ENCODE measurements around the gene SEMA3A.
A peak's percentile ranks its signal among the peaks of the same experiment; 100 is the strongest.
"Not testable (repeated sequence)": the region's sequence is repeated elsewhere in the genome, so short reads cannot be mapped to it uniquely, and the experiment has no call there.

Gene SEMA3A

DNA sequence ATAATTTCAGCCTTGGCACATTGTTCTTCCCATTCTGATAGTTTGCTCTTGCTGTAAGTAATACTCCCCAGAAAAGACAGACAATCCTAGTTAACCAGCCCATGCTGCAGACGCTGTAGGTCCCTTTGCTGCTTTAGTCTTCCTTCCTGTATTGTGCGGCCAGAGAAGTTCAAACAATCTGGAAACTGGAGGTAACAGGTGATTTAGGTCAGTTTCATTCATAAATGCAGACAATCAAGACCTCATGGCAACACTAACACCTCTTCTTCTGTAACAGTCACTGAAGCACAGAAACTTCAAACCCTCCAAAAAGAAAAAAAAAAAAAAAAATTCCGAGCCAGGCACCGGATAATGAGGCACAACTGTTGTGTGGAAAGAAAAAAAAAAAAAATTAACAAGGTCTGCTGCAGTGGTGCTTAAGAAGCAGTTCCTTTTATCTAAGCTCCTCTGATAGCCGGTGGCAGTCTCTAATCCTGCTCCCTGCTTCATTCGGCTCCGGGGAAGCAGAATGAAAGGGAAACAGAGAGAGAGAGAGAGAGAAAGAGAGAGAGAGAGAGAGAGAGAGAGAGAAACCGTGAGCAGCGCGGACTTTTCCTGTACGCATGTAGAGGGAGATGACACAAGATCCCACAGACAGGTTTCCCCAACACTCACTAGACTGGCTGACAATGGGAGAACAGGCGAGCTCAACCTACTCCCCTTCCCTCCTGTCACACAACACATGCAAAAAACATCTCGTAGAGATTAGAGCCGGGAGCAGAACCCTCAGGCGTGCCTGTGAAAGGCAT is at the start of gene SEMA3A:
Gene SEMA3A, minus strand, starts transcription at position 306 of the 788 bp plus-strand sequence. Its CDS starts 203 bp downstream, at position 103.
- DNase-seq: peak; percentile 9

DNA sequence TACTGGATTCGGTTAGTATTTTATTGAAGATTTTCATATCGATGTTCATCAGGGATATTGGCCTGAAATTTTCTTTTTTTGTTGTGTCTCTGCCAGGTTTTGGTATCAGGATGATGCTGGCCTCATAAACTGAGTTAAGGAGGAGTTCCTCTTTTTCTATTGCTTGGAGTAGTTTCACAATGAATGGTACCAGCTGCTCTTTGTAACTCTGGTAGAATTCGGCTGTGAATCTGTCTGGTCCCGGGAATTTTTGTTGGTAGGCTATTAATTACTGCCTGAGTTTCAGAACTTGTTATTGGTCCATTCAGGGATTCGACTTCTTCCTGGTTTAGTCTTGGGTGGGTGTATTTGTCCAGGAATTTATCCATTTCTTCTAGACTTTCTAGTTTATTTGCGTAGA is 48.4 kb upstream of the SEMA3A start:
- DNase-seq: not testable (repeated sequence)

DNA sequence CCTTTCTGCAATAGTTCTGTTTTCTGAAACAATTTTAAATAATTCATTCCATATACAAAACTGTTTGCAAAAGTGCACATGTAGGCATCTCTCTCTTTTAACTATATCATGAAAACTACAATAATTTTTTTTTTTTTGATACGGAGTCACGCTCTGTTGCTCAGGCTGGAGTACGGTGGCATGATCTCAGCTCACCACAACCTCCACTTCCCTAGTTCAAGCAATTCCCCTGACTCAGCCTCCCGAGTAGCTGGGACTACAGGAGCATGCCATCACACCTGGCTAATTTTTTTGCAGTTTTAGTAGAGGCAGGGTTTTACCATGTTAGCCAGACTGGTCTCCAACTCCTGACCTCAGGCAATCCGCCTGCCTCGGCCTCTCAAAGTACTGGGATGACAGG is 44.0 kb upstream of the SEMA3A start:
- DNase-seq: no peak

DNA sequence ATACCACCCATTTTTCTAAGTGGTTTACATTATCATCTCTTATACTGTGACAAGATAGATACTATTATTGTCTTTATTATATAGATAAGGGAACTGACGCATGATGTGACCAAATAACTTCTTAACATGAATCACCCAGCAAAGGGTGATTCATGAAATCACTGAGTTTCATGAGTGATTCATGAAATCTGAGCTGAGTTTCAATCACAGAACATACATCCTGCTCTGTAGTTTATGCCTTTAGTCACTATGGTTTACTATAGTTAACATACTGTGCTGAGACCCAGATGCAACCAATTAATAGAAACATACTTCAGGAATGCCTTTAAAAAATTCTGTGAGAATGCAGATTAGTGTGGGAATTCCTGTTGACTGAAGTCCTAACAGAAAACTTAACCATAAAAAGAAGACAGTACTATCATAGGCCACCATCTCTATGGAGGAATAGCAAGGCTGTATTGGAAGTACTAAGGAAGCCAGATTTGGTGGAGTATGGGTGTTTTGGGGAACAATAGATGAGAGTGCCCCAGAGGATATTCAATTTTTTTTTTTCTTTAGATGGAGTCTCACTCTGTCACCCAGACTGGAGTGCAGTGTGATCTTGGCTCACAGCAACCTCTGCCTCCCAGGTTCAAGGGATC is 43.1 kb upstream of the SEMA3A start:
- no peak for DNase-seq

DNA sequence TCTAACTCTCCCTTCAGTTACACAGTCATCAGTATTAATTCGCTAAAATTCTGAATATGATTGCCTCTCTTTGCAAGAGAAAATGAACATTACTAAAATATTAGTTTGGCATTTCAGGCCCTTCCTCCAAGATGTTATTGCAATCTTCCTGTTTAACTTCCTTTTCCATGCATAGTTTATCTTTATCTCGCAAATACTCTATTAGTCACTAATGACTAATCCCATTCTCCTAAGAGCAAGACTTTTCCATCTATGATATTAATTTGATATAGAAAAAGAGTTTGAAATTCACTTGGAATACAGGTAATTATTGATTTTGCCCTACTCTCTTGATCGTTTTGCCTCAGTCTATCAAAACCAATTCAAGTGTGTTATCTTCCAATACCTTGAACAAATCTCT is 41.8 kb upstream of the SEMA3A start:
- no peak for DNase-seq

DNA sequence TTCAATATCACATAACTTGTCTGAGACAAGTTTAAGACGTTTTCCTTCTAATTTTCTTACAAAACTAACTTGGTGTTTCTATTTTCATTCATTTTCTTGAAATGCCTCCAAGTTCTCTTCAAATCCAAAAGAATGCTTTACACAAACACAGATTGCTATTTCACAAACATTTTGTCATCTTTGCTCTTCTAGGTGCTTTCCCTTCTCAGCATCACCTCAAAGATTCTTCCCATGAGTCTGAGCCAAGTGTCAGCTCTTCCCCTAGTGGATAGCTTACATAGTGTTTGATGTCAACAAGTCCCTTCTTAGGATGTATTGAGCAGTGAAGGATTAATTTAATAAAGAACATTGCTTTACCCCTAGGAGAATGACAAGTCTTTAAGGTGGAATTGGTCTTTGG is 38.1 kb upstream of the SEMA3A start:
- no peak for DNase-seq

DNA sequence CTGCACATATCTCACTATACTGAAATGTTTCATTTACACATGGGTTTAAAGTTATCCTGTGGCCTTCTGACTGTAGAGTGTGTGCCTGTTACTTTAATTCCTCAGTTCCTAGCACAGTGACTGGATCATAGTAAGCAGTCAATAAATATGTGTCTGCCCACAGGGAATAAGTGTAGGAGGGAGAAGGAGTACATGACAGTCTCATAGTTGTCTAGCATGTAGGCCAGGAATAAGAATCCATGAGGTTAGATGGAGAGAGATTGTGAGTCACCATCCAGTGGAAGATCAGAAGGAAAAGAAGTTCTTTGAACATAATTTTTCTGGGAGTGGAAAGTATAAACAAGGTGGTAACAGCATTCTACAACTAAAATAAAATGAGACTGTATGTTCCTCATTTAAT is 36.6 kb upstream of the SEMA3A start:
- no peak for DNase-seq

DNA sequence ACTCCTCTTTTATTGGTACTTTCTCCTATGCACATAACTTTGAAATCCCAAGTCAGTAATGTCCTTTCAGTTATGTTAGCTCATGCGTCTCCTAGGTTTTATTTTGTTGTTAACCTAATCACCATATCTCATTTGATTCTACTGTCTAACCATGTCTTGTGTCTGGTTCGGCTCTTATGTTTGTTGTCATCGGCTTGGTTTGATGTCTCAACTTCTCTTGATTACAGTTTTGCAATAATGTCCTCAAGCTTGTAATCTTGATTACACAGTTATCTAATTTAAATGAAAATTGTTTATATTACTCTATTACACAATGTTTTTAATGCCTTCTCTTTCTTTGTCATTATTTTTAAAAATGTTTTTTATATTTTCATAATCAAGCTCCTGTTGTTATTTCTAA is 35.9 kb upstream of the SEMA3A start:
- no peak for DNase-seq

DNA sequence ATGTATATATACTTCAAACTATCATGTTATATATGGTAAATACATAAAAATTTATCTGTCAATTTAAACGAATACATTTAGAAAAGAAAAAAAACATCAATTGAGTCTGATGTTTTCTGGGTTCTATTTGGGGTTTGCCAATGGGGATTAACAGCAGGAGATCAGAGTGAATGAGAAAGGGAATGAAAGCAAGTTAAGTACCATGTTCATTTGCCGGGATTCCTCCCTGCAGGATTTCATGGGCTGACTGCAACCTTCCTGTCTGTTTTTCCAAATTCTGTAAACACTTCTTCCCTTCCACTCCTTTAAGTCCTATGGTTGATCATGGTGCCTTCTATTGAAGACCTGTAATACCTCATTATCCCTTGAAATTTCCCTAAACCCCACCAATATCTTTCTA is 33.9 kb upstream of the SEMA3A start:
- no peak for DNase-seq

DNA sequence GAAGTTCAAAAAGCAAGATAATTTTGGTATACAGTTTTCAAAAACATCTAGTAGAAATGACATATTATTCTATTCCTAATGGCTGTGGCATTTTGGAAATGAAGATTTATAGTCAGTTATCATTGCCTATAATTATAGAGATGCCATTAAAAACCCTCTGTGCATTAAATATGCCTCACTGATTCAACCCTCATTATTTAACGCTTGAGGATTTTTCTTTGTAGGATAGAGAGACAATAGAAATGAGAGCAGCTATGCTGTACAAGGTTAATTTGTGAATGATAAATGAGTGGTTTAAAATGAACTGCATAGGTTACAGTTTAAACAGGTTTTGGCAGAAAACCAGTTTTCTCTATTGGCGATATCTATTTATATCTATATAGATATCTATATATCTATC is 32.2 kb upstream of the SEMA3A start:
- DNase-seq: no peak

DNA sequence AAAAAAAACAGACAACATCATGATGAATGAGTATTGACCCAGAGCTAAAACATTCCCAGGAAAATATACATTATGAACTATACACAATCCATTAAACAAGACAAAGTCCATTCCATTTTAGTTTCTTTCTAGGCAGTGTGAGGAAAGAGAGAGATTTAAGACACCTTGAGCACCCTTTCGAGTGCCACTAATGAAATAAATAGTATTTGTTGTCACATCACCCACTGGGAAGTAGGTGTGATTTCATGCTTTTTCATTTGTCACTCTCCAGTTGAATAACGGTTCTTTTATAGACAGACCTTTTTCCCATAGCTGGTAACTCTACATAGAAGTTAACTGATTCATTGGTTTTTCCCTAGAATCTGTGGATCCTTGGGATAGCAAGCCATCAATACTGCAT is 29.9 kb upstream of the SEMA3A start:
- DNase-seq: no peak

DNA sequence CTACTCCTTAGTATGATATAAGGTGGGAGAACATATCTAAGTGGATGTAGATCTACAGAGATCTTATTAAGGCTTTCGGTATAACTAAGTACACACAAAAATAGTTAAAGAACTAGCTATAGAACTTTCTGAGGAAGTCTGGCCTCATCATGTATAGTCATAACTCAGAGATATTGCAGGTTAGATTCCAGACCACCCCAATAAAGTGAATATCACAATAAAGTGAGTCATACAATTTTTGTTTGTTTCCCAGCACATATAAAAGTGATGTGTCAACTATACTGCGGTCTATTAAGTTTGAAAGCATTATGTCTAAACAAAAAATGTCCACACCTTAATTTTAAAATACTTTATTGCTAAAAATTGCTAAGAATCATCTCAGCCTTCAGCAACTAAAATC is 24.7 kb upstream of the SEMA3A start:
- DNase-seq: no peak

DNA sequence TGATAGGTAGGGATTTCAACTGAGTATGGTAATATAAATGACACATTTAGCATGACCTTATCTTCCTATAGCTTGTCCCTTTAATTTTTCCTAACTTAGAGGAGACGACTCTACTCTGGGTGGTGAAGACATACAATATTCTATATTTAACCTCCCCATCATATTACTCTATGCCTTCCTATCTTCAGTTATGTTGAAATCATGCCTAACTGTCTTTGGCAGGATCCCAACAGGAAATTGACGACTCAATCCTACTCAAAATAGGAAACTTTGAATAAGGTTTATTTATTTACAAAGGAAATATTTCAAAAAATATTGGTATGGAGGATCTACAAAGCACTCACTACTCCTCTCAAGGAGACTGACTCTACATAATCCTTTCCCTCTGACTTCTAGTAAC is 24.1 kb upstream of the SEMA3A start:
- DNase-seq: no peak

DNA sequence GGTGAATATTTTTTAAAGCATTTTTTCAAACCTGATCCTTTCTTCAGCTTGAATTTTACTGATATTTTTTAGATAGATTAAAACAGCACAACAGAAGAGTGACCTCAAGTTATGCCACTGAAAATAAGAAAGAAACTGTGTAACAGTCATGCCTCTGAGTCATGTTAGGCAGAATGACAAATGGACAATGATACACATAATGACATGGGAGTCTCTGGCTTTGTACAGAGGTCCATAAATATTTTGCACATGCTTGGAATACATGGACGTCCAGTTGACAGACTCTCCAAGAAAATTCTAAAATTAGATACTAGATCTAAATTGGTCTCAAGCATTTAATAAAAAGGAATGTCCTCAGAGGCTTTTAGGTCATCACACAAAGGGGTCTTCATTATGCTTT is 21.9 kb upstream of the SEMA3A start:
- no peak for DNase-seq

DNA sequence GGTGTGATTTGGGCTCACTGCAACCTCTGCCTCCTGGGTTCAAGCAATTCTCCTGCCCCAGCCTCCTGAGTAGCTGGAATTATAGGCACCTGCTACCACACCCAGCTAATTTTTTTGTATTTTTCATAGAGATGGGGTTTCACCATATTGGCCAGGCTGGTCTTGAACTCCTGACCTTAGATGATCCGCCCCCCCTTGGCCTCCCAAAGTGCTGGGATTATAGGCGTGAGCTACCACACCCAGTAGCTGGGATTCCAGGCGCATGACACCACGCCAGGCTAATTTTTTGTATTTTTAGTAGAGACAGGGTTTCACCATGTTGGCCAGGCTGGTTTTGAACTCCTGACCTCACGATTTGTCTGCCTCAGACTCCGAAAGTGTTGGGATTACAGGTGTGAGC is 20.2 kb upstream of the SEMA3A start:
- DNase-seq: not testable (repeated sequence)

DNA sequence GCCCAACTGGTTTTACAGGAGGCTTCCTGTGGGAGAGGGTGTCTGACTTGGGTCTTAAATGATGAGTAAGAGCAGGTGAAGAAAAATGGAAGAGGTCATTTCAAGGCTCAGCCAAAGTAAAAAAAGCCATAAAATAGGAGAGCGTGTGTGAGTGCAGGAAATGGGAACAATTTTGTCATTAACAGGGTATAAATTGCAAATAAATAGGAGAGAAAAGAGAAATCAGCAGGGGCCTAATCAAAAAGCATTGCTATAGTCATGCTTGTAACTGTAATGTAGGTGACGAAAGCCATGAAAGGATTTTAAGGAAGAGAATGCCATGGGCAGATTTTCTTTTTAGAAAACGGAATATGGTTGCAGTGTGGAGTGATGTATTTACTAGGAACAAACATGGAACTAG is 15.7 kb upstream of the SEMA3A start:
- DNase-seq: no peak

DNA sequence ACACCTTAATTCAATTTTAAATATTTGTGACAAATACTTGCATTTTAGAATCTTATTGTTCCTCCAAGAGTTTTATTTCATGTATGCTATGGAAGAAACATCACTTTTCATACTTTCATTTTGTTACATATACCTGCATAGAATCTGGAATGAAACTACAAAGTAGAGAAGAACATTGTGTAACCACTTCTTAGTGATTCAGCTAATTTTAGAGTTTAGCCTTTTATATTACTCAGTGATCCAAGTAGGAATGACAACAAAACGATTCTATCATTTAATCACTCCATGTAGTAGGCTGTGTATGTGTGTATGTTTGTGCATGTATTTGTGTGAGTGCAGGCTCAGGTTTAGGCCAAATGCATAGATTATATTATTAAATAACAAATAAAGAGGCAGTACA is 14.4 kb upstream of the SEMA3A start:
- DNase-seq: no peak

DNA sequence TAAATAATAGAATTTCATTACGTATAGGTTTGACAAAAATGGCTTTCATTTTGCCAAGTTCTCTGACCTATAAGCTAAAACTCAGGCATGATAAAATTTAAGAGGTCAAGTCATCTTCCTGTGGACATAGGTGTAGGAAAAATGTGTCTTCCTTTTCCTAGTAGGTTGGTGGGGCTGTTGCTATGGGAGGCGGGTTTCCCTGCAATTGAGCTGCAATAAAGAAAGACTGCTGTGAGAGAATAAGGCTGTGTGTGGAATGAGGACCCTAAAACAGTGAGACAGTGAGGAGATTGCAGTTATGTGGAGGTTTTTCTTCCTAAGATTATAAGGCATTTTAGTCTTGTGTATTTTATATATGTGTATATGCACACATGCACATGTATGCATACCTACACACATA is 13.0 kb upstream of the SEMA3A start:
- DNase-seq: no peak

DNA sequence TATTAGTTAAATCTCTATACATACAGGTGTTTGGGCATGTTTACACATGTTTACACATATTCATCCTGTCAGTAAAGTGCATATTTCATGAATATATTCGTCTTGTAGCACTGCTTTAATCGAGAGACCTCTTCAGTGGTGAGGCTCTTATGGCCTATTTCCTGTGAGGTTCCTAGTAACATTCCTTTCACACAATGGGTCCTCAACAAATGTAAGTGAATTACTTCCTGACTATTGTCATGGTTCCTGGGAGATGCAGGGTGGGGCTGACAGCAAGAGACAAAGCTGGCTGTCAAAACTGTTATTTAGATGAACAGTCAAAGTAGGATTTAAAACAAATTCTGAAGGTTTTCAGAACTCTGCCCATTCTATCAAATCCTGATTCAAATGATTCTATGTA is 12.4 kb upstream of the SEMA3A start:
- DNase-seq: no peak

DNA sequence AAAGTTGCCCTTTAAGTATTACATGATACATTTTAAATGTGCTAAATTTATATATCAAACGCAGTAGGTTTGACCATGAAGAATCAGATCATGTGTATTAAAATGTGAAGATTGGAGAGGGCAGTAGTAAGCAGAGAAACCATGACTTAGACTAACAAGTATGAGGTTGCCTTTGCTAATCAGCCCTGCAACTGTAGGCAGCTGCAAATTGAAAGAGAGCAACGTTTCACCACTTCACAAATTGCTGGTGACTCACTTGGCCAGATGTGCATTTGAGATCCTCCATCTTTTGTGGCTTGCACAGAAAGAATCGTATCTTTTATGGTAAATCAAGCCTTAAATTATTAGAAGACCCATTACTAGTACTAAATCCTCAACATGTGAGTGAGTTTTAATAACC is 10.1 kb upstream of the SEMA3A start:
- DNase-seq: no peak

DNA sequence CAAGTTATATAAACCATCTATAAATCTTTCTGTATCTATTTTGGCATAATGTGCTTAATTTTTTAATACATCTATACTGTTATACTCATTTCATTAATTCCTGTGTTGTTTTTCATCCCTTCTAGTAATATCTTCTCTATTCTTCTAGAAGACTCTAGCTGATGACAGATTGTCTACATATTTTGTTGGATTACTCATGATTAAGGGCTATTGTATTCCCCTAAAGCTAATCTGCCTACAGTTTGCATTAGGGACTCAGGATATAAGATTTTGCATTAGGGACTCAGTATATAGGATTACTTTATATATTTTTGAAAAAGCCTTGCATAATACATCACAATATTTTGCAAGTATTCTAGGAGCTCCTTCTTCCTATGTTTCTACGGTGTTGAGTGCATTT is 8.3 kb upstream of the SEMA3A start:
- no peak for DNase-seq

DNA sequence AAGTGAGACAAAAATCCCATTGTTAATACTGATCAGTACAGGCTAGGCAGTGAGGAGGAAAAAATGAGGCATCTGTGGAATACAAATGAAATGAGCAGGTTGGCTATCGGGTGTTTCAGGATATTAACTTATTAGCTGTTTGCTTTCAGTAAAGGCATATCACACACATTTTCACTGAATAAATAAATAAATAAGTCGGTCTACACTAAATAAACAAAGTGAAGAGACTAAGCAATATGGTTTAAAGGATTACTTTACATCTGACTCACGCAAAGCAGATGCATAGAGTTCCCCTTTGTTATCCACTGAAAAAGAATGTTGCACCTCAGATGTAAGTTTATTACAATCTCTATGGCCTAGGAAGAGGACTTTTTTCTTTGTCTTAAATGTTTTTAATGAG is 6.3 kb upstream of the SEMA3A start:
- DNase-seq: no peak

DNA sequence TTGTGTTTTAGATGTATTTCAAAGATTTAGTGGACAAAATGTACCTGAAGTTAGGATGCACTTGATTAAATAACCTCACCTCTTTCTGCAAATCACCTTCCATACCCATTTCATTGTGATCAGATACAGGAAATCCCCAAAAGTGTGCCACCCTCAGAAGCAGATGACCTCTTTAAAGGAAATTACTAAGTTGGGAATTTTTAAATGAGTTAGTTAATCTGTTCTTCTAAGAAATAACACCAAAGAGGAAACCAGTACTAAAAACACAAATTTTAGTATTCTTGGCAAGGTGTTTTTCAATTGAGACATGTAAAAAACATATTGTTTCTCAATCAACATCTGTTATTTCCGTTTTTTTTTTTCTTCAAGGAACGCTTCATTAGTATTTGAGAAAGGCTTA is 4.6 kb upstream of the SEMA3A start:
- DNase-seq: no peak

DNA sequence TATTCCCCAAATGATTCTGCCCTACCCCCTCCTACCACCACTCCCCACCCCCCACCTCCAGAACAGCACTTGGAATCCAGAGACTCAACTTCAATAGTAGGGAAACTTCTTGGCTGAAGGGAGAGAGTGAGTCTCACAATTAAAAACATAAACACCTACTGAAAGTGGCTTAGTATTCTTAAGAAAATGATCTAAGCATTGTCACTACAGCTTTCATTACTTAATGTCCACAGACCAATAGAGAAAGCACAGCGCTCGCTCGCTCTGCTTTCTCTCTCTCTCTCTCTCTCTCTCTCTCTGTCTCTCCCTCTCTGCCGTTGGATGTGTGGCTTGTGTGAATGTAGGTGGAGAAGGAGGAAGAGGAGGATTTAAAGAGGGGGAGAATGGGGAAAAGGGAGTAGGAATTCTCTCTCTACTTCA is 1.5 kb upstream of the SEMA3A start:
- no peak for DNase-seq
